ENCODE measurements around the gene PLA2G2C.

PLA2G2C gene

GRCh38 chr1:20191266-20191825, 5.0 kb upstream of the PLA2G2C start:
- Histone ChIP-seq H3K27ac (ENCODE audit: low read depth, low read length) (no peak overlapping the region), H3K4me3 (ENCODE audit: low read depth in 1 of 2, low read length in 2 of 2) (no peak overlapping the region), H3K9ac (ENCODE audit: low read length) (no peak overlapping the region), H3K4me1 (ENCODE audit: insufficient read depth, low read length) (peaks cover 74% of the 10 kb centered on the region), H3K27me3 (ENCODE audit: control insufficient read depth in 1 of 2, insufficient read depth in 2 of 2, low read length in 2 of 2) (no peaks in the 10 kb centered on the region), H3K36me3 (ENCODE audit: insufficient read depth, low read length) (peaks cover 11% of the 10 kb centered on the region), H3K9me3 (ENCODE audit: low read length) (no peaks in the 10 kb centered on the region)

DNA sequence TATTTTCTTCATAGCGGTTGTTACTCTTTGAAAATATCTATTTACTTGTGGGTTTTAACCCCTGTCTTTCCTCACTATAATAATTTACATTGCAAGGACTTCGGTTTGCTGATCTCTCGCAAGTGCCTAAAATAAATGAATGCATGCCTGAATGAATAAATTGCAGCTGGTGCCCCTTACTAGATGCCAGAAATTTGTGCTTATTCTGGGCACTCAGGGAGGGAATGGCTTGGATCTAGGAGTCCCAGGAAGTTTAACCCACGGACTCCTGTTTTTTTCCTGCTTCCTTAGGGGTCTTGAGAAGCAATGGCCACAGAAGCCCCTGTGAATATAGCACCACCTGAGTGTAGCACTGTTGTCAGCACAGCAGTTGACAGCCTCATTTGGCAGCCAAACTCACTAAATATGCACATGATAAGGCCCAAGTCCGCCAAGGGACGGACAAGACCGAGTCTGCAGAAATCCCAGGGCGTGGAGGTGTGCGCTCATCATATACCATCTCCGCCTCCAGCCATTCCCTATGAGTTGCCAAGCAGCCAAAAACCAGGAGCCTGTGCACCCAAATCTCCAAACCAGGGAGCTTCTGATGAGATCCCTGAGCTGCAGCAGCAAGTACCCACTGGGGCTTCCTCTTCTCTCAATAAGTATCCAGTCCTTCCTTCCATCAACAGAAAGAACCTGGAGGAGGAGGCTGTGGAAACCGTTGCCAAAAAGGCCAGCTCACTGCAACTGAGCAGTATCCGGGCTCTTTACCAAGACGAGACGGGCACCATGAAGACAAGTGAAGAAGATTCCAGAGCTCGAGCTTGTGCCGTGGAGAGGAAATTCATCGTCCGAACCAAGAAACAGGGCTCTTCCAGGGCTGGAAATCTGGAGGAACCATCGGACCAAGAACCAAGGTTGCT, 4.2 kb upstream of the PLA2G2C start:
- no peaks in the 10 kb centered on the region for H3K9me3 ChIP-seq (ENCODE audit: low read length)
- no peak overlapping the region for H3K27ac ChIP-seq (ENCODE audit: low read depth, low read length)
- H3K4me3 ChIP-seq (ENCODE audit: low read depth in 1 of 2, low read length in 2 of 2): no peak overlapping the region
- H3K9ac ChIP-seq (ENCODE audit: low read length): no peak overlapping the region
- peaks cover 11% of the 10 kb centered on the region for H3K36me3 ChIP-seq (ENCODE audit: insufficient read depth, low read length)
- H3K27me3 ChIP-seq (ENCODE audit: control insufficient read depth in 1 of 2, insufficient read depth in 2 of 2, low read length in 2 of 2): no peaks in the 10 kb centered on the region
- H3K4me1 ChIP-seq (ENCODE audit: insufficient read depth, low read length): peaks cover 73% of the 10 kb centered on the region

- Histone ChIP-seq H3K9ac (ENCODE audit: low read length) (no peak overlapping the region), H3K27me3 (ENCODE audit: control insufficient read depth in 1 of 2, insufficient read depth in 2 of 2, low read length in 2 of 2) (no peaks in the 10 kb centered on the region), H3K4me3 (ENCODE audit: low read depth in 1 of 2, low read length in 2 of 2) (no peak overlapping the region), H3K36me3 (ENCODE audit: insufficient read depth, low read length) (peaks cover 11% of the 10 kb centered on the region), H3K4me1 (ENCODE audit: insufficient read depth, low read length) (peaks cover 73% of the 10 kb centered on the region), H3K27ac (ENCODE audit: low read depth, low read length) (no peak overlapping the region), H3K9me3 (ENCODE audit: low read length) (no peaks in the 10 kb centered on the region)
Observed at GRCh38 chr1:20189664-20190063, 3.3 kb upstream of the PLA2G2C start.

DNA sequence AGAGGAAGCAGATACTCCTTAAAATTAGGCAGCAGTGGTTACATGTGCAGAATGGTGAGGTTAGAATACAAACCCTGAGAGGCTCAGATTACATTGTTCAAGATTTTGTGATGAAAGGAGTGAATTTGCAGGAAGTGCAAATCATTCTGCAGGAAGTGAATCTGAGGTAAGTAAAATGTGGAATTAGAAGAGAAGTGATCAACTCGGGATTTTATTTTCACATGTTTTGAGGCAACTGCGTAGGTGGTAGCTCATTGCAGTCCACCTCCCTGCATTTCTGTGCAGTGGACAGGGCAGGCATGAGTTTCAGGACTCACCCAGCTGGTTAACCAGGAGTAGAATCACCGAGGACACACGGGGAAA, 2.1 kb upstream of the PLA2G2C start:
- no peaks in the 10 kb centered on the region for H3K27me3 ChIP-seq (ENCODE audit: control insufficient read depth in 1 of 2, insufficient read depth in 2 of 2, low read length in 2 of 2)
- H3K4me3 ChIP-seq (ENCODE audit: low read depth in 1 of 2, low read length in 2 of 2): peak overlapping the region in 1 of 2 donors; percentile 2
- H3K36me3 ChIP-seq (ENCODE audit: insufficient read depth, low read length): peaks cover 11% of the 10 kb centered on the region
- H3K9me3 ChIP-seq (ENCODE audit: low read length): no peaks in the 10 kb centered on the region
- peaks cover 79% of the 10 kb centered on the region for H3K4me1 ChIP-seq (ENCODE audit: insufficient read depth, low read length)
- H3K9ac ChIP-seq (ENCODE audit: low read length): peak overlapping the region; percentile 70
- H3K27ac ChIP-seq (ENCODE audit: low read depth, low read length): peak overlapping the region; percentile 92

GRCh38 chr1:20187813-20188454, 1.6 kb upstream of the PLA2G2C start:
- no peaks in the 10 kb centered on the region for H3K9me3 ChIP-seq (ENCODE audit: low read length)
- H3K36me3 ChIP-seq (ENCODE audit: insufficient read depth, low read length): peaks cover 11% of the 10 kb centered on the region
- peak overlapping the region in 1 of 2 donors; percentile 70 for H3K4me3 ChIP-seq (ENCODE audit: low read depth in 1 of 2, low read length in 2 of 2)
- H3K4me1 ChIP-seq (ENCODE audit: insufficient read depth, low read length): peaks cover 84% of the 10 kb centered on the region
- H3K27me3 ChIP-seq (ENCODE audit: control insufficient read depth in 1 of 2, insufficient read depth in 2 of 2, low read length in 2 of 2): no peaks in the 10 kb centered on the region
- peak overlapping the region; percentile 92 for H3K27ac ChIP-seq (ENCODE audit: low read depth, low read length)
- H3K9ac ChIP-seq (ENCODE audit: low read length): peak overlapping the region; percentile 70

- Histone ChIP-seq H3K4me1 (ENCODE audit: insufficient read depth, low read length) (peaks cover 85% of the 10 kb centered on the region), H3K36me3 (ENCODE audit: insufficient read depth, low read length) (peaks cover 11% of the 10 kb centered on the region), H3K9me3 (ENCODE audit: low read length) (no peaks in the 10 kb centered on the region), H3K27ac (ENCODE audit: low read depth, low read length) (peak overlapping the region; percentile 92), H3K9ac (ENCODE audit: low read length) (peak overlapping the region; percentile 70), H3K4me3 (ENCODE audit: low read depth in 1 of 2, low read length in 2 of 2) (peak overlapping the region; percentile 15 to 70), H3K27me3 (ENCODE audit: control insufficient read depth in 1 of 2, insufficient read depth in 2 of 2, low read length in 2 of 2) (no peaks in the 10 kb centered on the region)
Observed at GRCh38 chr1:20187103-20187812, 940 bp upstream of the PLA2G2C start.

DNA sequence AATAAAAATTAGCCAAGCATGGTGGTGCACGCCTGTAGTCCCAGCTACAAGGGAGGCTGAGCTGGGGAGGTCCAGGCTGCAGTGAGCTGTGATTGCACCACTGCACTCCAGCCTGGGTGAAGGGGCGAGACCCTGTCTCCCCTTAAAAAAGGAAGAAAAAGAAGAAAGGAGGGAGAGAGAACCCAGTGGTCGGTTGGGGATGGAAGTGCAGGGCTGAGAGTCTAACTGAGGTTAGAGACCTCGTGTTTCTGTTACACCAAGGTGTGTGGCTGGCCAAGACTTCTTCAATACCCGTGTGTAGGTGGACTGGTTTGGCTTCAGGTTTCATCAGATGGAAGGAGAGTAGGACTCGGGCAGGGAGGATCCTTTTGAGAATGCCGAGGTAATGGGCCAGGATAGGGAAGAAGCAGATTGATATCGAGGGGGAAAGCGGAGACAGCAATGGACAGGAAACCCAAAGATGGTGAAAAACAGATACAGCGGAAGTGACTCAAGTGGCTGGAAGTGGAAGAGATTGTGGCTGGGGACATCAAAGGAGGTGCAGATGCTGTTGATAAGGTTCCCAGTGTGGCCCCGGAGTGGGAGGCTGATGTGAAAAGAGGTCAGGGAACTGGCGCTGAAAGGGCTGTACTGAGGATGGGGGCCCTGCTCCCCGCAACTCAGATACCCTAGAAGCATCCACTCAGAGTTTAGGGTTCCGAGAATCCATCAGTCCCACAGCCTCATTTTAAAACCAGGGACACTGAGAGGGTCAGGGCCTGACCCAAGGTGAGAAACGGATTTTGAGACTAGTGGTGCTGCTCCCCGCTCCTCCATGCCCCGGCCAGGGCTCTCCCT, 1.1 kb downstream of the PLA2G2C start:
- Histone ChIP-seq H3K4me3 (ENCODE audit: low read depth in 1 of 2, low read length in 2 of 2) (peak overlapping the region; percentile 15 to 56), H3K9me3 (ENCODE audit: low read length) (no peaks in the 10 kb centered on the region), H3K36me3 (ENCODE audit: insufficient read depth, low read length) (no peaks in the 10 kb centered on the region), H3K4me1 (ENCODE audit: insufficient read depth, low read length) (peaks cover 69% of the 10 kb centered on the region), H3K27me3 (ENCODE audit: control insufficient read depth in 1 of 2, insufficient read depth in 2 of 2, low read length in 2 of 2) (no peaks in the 10 kb centered on the region), H3K27ac (ENCODE audit: low read depth, low read length) (peak overlapping the region; percentile 90), H3K9ac (ENCODE audit: low read length) (peak overlapping the region; percentile 70)

- H3K4me1 ChIP-seq (ENCODE audit: insufficient read depth, low read length): peaks cover 62% of the 10 kb centered on the region
- peak overlapping the region in 1 of 2 donors; percentile 15 for H3K4me3 ChIP-seq (ENCODE audit: low read depth in 1 of 2, low read length in 2 of 2)
- H3K9me3 ChIP-seq (ENCODE audit: low read length): no peaks in the 10 kb centered on the region
- H3K27me3 ChIP-seq (ENCODE audit: control insufficient read depth in 1 of 2, insufficient read depth in 2 of 2, low read length in 2 of 2): no peaks in the 10 kb centered on the region
- no peak overlapping the region for H3K9ac ChIP-seq (ENCODE audit: low read length)
- no peaks in the 10 kb centered on the region for H3K36me3 ChIP-seq (ENCODE audit: insufficient read depth, low read length)
- peak overlapping the region; percentile 90 for H3K27ac ChIP-seq (ENCODE audit: low read depth, low read length)
Observed at GRCh38 chr1:20184481-20184900, 1.8 kb downstream of the PLA2G2C start.

GRCh38 chr1:20183616-20184271, 2.6 kb downstream of the PLA2G2C start:
- Histone ChIP-seq H3K27me3 (ENCODE audit: control insufficient read depth in 1 of 2, insufficient read depth in 2 of 2, low read length in 2 of 2) (no peaks in the 10 kb centered on the region), H3K27ac (ENCODE audit: low read depth, low read length) (peak overlapping the region; percentile 90), H3K4me3 (ENCODE audit: low read depth in 1 of 2, low read length in 2 of 2) (peak overlapping the region in 1 of 2 donors; percentile 29), H3K9me3 (ENCODE audit: low read length) (no peaks in the 10 kb centered on the region), H3K4me1 (ENCODE audit: insufficient read depth, low read length) (peaks cover 61% of the 10 kb centered on the region), H3K9ac (ENCODE audit: low read length) (peak overlapping the region; percentile 3), H3K36me3 (ENCODE audit: insufficient read depth, low read length) (no peaks in the 10 kb centered on the region)

DNA sequence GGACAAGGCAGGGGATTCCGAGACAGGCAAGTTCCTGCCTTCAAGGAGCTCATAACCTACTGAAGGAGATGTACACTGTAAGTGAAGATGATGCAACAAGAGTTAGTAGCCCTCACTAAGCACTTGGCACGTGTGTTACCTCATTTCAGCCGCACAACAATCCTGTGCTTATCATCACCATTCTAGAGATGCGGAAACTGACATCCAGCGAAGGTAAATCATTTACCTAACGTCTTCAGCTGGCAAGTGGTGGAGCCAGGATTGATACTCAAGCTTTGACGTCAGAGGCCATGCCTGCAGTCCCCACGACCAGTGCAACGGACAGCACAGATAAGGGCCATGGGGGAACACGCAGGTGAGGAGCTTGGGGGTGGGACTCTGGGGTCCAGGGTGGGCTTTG, 3.3 kb downstream of the PLA2G2C start:
- no peaks in the 10 kb centered on the region for H3K9me3 ChIP-seq (ENCODE audit: low read length)
- H3K27ac ChIP-seq (ENCODE audit: low read depth, low read length): peak overlapping the region; percentile 90
- no peak overlapping the region for H3K4me3 ChIP-seq (ENCODE audit: low read depth in 1 of 2, low read length in 2 of 2)
- H3K9ac ChIP-seq (ENCODE audit: low read length): peak overlapping the region; percentile 3
- H3K36me3 ChIP-seq (ENCODE audit: insufficient read depth, low read length): no peaks in the 10 kb centered on the region
- peaks cover 61% of the 10 kb centered on the region for H3K4me1 ChIP-seq (ENCODE audit: insufficient read depth, low read length)
- H3K27me3 ChIP-seq (ENCODE audit: control insufficient read depth in 1 of 2, insufficient read depth in 2 of 2, low read length in 2 of 2): no peaks in the 10 kb centered on the region

Measured in muscle layer of colon (tissue), 2 donors.